Gastrocnemius medialis (tissue), 4 donors: ENCODE results near the gene ADGRV1.

Experiments used
- CTCF ChIP-seq, 5 experiments: fragments of 450-650 bp in 3 of 5; fragments of 200-600 bp in 2 of 5; sonication (generic) in 2 of 5; IDR thresholded peaks in 4 of 5; conservative IDR thresholded peaks in 1 of 5; 1 replicate in 4 of 5; 2 replicates in 1 of 5; pipeline ENCODE4 v1.5.1; 2016 to 2019; ENCODE audit warnings: antibody characterized with exemption in 5 of 5, mild to moderate bottlenecking in 3 of 5, moderate library complexity in 3 of 5
- POLR2A ChIP-seq, 2 donors: fragments of 450-650 bp; IDR thresholded peaks; one replicate each; pipeline ENCODE4 v1.6.1; 2017; ENCODE audit warnings: antibody characterized with exemption in 2 of 2, mild to moderate bottlenecking in 2 of 2, moderate library complexity in 2 of 2

- no peak for TF ChIP-seq CTCF (IDR thresholded peaks at IDR 0.05 in 4 of 5, conservative IDR thresholded peaks at IDR 0.05 in 1 of 5)
- TF ChIP-seq POLR2A (IDR thresholded peaks at IDR 0.05): no peak
Observed at GRCh38 chr5:90803876-90804275, 245.3 kb downstream of the ADGRV1 start.
